Measurements from ENCODE around the gene MIEF1. TPM values are rescaled to one million over a fixed set of nuclear protein-coding genes. Genes with fewer than 3 reads are reported as not detected.
"Not testable (repeated sequence)": the region's sequence is repeated elsewhere in the genome, so short reads cannot be mapped to it uniquely, and the experiment has no call there.

MIEF1 gene
- total RNA-seq, 2 donors from 2014 or later = 33.1 to 36.3 TPM

DNA sequence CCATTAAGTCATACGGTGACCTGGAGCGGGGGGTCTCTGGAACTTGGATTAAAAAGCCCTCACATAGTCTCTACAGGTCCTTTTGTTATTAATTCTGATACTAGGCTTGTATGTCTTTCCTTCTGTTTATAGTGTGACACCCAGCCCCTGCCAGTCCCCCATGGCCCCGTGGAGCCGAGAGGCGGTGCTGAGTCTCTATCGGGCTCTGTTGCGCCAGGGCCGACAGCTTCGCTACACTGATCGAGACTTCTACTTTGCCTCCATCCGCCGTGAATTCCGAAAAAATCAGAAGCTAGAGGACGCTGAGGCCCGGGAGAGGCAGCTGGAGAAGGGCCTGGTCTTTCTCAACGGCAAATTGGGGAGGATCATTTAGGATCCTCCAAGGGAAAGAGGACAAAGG lies 2.0 kb downstream of the MIEF1 start:
- intact Hi-C loops (cut with DNase I, micrococcal nuclease) = loop anchor here in 1 of 2 donors (10.0 kb wide), 1 partner anchor 99 kb away; no protein-coding TSS in a partner anchor
- ATAC-seq (no peak), DNase-seq (no peak)

GRCh38 chr22:39507021-39507420 lies 4.9 kb downstream of the MIEF1 start:
- not testable (repeated sequence) for ATAC-seq, DNase-seq
- intact Hi-C loops (cut with DNase I, micrococcal nuclease) = loop anchor here in 1 of 2 donors (10.0 kb wide), 1 partner anchor 102 kb away; no protein-coding TSS in a partner anchor

- no peak for ATAC-seq
- DNase-seq = no peak
- intact Hi-C loops (cut with DNase I, micrococcal nuclease) = loop anchor here in 1 of 2 donors (10.0 kb wide), 1 partner anchor 104 kb away; no protein-coding TSS in a partner anchor
Observed at GRCh38 chr22:39508393-39508792, 6.3 kb downstream of the MIEF1 start.

DNA sequence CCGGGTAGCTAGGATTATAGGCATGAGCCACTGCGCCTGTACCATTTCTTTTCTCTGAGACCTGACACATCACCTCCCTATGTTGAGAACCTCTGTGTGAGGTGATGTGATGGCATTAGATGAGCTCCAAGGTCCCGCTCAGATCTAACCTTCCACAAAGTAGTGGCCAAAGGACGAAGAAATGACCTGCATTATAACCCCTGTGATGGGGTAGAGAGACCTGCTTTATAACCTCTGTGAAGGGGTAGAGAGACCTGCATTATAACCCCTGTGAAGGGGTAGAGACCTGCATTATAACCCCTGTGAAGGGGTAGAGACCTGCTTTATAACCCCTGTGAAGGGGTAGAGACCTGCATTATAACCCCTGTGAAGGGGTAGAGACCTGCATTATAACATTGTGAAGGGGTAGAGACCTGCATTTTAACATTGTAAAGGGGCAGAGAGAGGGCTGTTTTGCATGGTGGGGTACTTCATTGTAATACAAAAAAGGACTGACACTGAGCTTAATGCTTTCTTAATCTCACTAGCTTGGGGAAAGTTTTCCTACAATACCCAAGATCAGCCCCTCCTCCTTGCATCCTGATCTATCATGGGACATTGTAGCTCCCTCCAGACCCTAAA lies 8.5 kb downstream of the MIEF1 start:
- no peak for DNase-seq
- no peak for ATAC-seq
- intact Hi-C loops (cut with DNase I, micrococcal nuclease) = no loop called here

DNA sequence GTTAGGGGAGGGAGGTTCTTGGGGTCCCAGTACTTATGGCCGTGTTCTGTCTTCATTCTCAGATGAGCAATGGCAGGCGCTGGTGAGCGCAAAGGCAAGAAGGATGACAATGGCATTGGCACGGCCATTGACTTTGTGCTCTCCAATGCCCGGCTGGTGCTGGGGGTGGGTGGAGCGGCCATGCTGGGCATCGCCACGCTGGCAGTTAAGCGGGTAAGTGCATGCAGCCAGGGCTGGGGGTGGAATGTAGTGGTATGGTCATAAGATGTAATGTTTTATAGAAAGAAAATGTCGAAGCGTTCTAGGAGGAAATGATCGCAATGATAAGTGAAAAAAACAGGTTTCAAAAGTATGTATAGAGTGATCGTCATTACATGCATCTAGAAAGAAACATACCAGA lies 9.1 kb downstream of the MIEF1 start:
- intact Hi-C loops (cut with DNase I, micrococcal nuclease) = no loop called here

DNA sequence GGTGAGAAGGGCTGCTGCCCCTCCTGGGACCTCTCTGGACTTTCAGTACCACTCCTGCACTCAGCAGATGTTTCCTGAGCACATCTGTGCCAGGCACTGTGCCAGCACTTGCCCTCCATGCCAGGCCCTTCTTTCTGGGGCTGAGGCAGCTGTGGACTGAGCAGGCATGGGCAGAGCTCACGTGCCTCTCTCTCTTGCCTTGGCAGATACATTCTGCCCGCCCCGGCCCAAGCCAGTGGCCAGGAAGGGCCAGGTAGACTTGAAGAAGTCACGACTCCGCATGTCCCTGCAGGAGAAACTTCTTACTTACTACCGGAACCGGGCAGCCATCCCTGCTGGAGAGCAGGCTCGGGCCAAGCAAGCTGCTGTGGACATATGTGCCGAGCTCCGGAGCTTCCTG lies 9.9 kb downstream of the MIEF1 start:
- DNase-seq = no peak
- no peak for ATAC-seq
- intact Hi-C loops (cut with DNase I, micrococcal nuclease) = no loop called here

More for the DNA sequence above, 9.1 kb downstream of the MIEF1 start:
- DNase-seq (no peak), ATAC-seq (no peak)

DNA sequence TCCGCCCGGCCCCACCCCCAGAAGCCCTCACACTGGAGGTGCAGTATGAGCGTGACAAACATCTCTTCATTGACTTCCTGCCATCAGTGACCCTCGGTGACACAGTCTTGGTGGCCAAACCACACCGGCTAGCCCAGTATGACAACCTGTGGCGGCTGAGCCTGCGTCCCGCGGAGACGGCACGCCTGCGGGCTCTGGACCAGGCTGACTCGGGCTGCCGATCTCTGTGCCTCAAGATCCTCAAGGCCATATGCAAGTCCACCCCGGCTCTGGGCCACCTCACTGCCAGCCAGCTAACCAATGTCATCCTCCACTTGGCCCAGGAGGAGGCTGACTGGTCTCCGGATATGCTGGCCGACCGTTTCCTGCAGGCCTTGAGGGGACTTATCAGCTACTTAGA lies 11.7 kb downstream of the MIEF1 start:
- intact Hi-C loops (cut with DNase I, micrococcal nuclease) = no loop called here
- ATAC-seq = peak; percentile 2
- no peak for DNase-seq

GRCh38 chr22:39514373-39514973 lies 12.4 kb downstream of the MIEF1 start:
- intact Hi-C loops (cut with DNase I, micrococcal nuclease) = no loop called here
- ATAC-seq (peak; percentile 29), DNase-seq (peak in 1 of 2 donors; percentile 79)

- DNase-seq = no peak
- intact Hi-C loops (cut with DNase I, micrococcal nuclease) = no loop called here
- no peak for ATAC-seq
Observed at GRCh38 chr22:39515266-39516050, 13.4 kb downstream of the MIEF1 start.

DNA sequence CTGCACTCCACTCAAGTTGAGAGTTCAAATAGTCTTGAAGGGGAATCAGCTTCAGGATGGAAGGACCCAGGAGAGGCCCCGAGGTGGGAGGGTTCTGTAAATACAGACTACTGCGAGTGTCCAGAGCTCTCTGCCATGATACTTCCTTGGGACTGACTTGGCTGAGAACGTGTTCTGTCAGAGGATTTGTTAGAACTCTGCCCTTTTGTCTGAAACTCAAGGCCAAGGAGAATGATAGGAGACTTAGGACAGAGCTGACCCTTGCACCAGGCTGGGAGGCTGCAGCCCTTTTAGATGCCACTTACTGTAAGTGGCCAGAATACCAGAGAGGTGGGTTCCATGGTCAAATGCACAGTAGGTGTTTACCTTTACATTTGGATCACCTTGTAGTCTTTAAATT lies 15.4 kb downstream of the MIEF1 start:
- ATAC-seq = no peak
- intact Hi-C loops (cut with DNase I, micrococcal nuclease) = no loop called here
- no peak for DNase-seq

GRCh38 chr22:39518144-39518786 lies 16.2 kb downstream of the MIEF1 start:
- DNase-seq (no peak), ATAC-seq (no peak)
- intact Hi-C loops (cut with DNase I, micrococcal nuclease) = no loop called here

GRCh38 chr22:39518996-39519680 lies 17.0 kb downstream of the MIEF1 start:
- intact Hi-C loops (cut with DNase I, micrococcal nuclease) = no loop called here
- ATAC-seq = peak; percentile 6
- peak in 1 of 2 donors; percentile 56 for DNase-seq

- ATAC-seq (peak; percentile 77), DNase-seq (peak; percentile 98 to 99)
- intact Hi-C loops (cut with DNase I, micrococcal nuclease) = no loop called here
Observed at GRCh38 chr22:39519681-39520225, 17.7 kb downstream of the MIEF1 start.

GRCh38 chr22:39520226-39521105 lies 18.4 kb downstream of the MIEF1 start, which contains the start of gene ATF4:
TSS of gene ATF4 (plus strand) at chr22:39520562. CDS start at chr22:39521446, 884 bp downstream.
- intact Hi-C loops (cut with DNase I, micrococcal nuclease) = no loop called here
- DNase-seq (peak; percentile 89 to 97), ATAC-seq (peak; percentile 50)

- DNase-seq = peak in 1 of 2 donors; percentile 85
- ATAC-seq; intact Hi-C loops (cut with DNase I, micrococcal nuclease): not testable (repeated sequence)
Observed at GRCh38 chr22:39521106-39521885, 19.2 kb downstream of the MIEF1 start.

- ATAC-seq; intact Hi-C loops (cut with DNase I, micrococcal nuclease): not testable (repeated sequence)
Observed at GRCh38 chr22:39522091-39522490, 20.0 kb downstream of the MIEF1 start.

More at GRCh38 chr22:39522091-39522490, 20.0 kb downstream of the MIEF1 start:
- not testable (repeated sequence) for DNase-seq
